Left ventricle myocardium inferior (tissue), 1 donor: ENCODE results near the gene ADAM19. TPM values are rescaled to one million over a fixed set of nuclear protein-coding genes. Genes with fewer than 3 reads are reported as not detected.

Experiments
- DNase-seq: peaks from one replicate; pipeline ENCODE4 v3.0.0-alpha.2; 2020
- H3K27ac ChIP-seq: fragments of 200-600 bp; replicated peaks from 2 replicates; pipeline ENCODE4 v1.8.0; 2021
- H3K27me3 ChIP-seq: fragments of 200-600 bp; 2 replicates; pipeline ENCODE4 v1.8.0; 2021; ENCODE audit warnings: low read depth
- H3K36me3 ChIP-seq: fragments of 200-600 bp; 2 replicates; pipeline ENCODE4 v1.8.0; 2021
- H3K4me1 ChIP-seq: fragments of 200-600 bp; 2 replicates; pipeline ENCODE4 v1.8.0; 2021
- H3K4me3 ChIP-seq: fragments of 200-600 bp; 2 replicates; pipeline ENCODE4 v1.8.0; 2021; ENCODE audit warnings: mild to moderate bottlenecking, moderate library complexity
- H3K9me3 ChIP-seq: fragments of 200-600 bp; replicated peaks from 2 replicates; pipeline ENCODE4 v1.8.0; 2021
- intact Hi-C: fragments of 100-400 bp; cut with micrococcal nuclease; formaldehyde crosslinking; loops from one replicate; pipeline ENCODE4 v1.11.0; 2022
- total RNA-seq: library from RNA; stranded (reverse); fragmentation: NEBNext Ultra II Directional; extraction: Animal tissue kit (Norgen Biotek cat#: 25700); gene quantifications from one replicate; pipeline ENCODE4 v1.2.1, GENCODE V29; 2021
- TF ChIP-seq, protein P1 (sequence below): fragments of 200-600 bp; IDR thresholded peaks from 2 replicates; pipeline ENCODE4 v1.8.0; 2021; ENCODE audit warnings: antibody characterized with exemption, mild to moderate bottlenecking, borderline replicate concordance
- donor health status: DM: no; HTN: yes; CAD: no; lungs with severe emphysema.

Gene ADAM19
- total RNA-seq, 1 donor from 2014 or later: 17.7 TPM

DNA sequence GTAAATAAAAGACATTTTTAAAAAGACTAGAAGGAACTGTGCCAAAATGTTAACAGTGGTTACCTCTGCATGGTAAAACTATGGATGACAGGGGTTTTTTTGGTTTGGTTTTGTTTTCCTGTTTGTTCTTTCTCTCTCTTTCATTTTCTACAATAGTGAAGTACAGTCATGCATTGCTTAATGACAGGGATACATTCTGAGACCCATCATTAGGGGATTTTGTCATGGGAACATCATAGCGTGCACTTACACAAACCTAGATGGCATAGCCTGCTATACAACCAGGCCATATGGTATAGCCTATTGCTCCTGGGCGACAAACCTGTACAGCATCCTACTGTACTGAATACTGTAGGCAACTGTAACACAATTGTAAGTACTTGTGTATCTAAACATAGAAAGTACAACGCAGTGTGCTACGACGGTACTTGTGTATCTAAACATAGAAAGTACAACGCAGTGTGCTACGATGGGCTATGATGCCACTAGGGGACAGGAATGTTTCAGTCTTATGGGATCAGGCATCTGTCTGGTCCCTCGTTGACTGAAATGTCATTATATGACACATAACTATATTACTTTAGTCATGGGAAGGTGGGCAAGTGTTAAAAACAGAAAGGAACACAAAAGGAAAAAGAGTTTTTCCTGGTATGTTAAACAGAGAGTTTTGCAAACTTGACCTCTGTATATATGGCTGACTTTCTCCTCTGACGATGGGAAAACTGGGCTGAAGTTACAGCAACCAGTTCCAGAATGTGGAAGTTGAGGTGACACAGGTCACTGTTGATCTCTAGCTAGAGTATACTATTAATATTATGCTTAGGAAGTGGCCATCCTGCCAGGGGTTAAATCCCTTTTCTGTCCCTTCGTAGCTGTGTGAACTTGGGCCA lies 7.4 kb upstream of the ADAM19 start:
- peaks cover 4% of the 10 kb centered on the region for H3K9me3 ChIP-seq
- no peaks in the 10 kb centered on the region for H3K27me3 ChIP-seq
- peak overlapping the region; percentile 27 for H3K27ac ChIP-seq
- H3K36me3 ChIP-seq: no peaks in the 10 kb centered on the region
- intact Hi-C loops: no loop called here
- H3K4me3 ChIP-seq: no peak overlapping the region
- TF ChIP-seq, protein P1, sequence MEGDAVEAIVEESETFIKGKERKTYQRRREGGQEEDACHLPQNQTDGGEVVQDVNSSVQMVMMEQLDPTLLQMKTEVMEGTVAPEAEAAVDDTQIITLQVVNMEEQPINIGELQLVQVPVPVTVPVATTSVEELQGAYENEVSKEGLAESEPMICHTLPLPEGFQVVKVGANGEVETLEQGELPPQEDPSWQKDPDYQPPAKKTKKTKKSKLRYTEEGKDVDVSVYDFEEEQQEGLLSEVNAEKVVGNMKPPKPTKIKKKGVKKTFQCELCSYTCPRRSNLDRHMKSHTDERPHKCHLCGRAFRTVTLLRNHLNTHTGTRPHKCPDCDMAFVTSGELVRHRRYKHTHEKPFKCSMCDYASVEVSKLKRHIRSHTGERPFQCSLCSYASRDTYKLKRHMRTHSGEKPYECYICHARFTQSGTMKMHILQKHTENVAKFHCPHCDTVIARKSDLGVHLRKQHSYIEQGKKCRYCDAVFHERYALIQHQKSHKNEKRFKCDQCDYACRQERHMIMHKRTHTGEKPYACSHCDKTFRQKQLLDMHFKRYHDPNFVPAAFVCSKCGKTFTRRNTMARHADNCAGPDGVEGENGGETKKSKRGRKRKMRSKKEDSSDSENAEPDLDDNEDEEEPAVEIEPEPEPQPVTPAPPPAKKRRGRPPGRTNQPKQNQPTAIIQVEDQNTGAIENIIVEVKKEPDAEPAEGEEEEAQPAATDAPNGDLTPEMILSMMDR: peak; percentile 28
- DNase-seq: no peak
- H3K4me1 ChIP-seq: peaks cover 13% of the 10 kb centered on the region

DNA sequence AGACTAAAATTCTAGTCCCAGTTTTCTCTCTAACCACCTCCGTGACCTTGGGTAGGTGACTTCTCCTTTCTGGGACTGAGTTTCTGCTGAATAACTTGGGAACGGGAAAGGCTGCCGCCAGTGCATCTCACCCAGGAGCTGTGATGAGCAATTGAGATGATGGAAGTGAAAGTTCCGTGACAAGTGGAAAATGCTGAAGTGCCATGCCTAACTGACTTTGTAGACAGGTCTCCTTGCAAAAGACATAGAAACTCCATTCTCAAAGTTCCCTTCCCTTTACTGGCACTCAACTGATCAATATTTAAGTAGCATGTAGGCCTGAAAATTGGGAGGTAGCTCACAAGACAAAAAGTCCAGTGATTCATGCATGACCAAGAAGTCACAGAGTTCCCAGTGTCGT lies 6.3 kb upstream of the ADAM19 start:
- TF ChIP-seq, protein P1: no peak
- Histone ChIP-seq H3K4me1 (peaks cover 13% of the 10 kb centered on the region), H3K36me3 (no peaks in the 10 kb centered on the region), H3K9me3 (peaks cover 4% of the 10 kb centered on the region), H3K4me3 (no peak overlapping the region), H3K27me3 (no peaks in the 10 kb centered on the region), H3K27ac (no peak overlapping the region)
- DNase-seq: no peak
- intact Hi-C loops: no loop called here

DNA sequence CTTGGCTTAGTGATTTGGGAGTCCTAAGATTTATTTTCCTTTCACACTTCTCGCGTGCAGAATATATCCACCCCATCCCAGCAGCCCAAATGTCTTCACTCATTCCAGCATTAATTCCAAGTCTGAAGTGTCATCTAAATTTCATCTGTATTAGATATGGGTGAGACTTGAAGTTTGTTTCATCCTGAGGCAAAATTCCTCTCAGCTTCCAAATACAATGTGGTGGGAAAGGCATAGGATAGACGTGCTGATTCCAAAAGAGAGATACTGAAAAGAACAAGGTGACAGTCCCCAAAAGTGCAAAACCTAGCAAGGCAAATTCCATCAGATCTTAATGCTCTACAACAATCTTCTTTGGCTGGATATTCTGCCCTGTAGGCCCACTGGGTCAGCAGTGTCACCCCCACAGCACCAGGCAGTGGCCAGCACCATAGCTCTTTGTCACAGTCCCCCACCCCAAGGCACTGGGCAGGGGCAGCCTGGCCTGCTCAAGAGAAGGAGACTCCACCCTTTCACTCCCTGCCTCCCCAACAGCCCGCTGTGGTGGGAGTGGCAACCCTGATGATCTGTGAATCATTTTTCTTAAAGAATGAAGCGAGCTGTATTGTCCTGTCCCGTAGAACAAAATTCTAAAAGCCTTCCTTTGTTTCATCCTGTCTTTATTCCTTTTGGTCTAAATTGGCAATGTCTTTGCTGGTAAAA lies 2.7 kb upstream of the ADAM19 start:
- H3K4me1 ChIP-seq: peaks cover 43% of the 10 kb centered on the region
- no peaks in the 10 kb centered on the region for H3K9me3 ChIP-seq
- H3K36me3 ChIP-seq: no peaks in the 10 kb centered on the region
- H3K4me3 ChIP-seq: no peak overlapping the region
- H3K27me3 ChIP-seq: no peaks in the 10 kb centered on the region
- H3K27ac ChIP-seq: no peak overlapping the region
- TF ChIP-seq, protein P1: no peak
- intact Hi-C loops: no loop called here
- DNase-seq: no peak

DNA sequence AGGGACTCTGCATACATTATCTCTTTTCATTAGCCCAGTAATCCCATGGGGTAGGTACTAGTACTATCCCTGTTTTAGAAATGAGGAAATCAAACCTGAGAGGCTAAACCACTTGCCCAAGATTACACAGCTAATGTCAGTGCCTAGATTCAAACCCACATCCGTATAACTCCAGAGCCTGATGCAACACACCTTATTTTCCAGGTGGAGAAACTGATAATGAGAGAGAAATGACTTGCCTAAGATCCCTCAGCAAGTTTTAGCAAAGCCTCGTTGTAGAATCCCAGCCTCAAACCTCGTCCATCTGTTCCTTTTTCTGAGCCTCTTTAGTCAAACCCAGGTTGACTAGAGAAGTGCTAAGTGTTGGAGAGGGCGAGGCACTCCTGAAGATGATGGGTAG lies 1.1 kb upstream of the ADAM19 start:
- H3K27me3 ChIP-seq: no peaks in the 10 kb centered on the region
- intact Hi-C loops: no loop called here
- no peaks in the 10 kb centered on the region for H3K9me3 ChIP-seq
- peaks cover 47% of the 10 kb centered on the region for H3K4me1 ChIP-seq
- no peaks in the 10 kb centered on the region for H3K36me3 ChIP-seq
- TF ChIP-seq, protein P1: no peak
- no peak for DNase-seq
- H3K4me3 ChIP-seq: no peak overlapping the region
- peak overlapping the region; percentile 86 for H3K27ac ChIP-seq

DNA sequence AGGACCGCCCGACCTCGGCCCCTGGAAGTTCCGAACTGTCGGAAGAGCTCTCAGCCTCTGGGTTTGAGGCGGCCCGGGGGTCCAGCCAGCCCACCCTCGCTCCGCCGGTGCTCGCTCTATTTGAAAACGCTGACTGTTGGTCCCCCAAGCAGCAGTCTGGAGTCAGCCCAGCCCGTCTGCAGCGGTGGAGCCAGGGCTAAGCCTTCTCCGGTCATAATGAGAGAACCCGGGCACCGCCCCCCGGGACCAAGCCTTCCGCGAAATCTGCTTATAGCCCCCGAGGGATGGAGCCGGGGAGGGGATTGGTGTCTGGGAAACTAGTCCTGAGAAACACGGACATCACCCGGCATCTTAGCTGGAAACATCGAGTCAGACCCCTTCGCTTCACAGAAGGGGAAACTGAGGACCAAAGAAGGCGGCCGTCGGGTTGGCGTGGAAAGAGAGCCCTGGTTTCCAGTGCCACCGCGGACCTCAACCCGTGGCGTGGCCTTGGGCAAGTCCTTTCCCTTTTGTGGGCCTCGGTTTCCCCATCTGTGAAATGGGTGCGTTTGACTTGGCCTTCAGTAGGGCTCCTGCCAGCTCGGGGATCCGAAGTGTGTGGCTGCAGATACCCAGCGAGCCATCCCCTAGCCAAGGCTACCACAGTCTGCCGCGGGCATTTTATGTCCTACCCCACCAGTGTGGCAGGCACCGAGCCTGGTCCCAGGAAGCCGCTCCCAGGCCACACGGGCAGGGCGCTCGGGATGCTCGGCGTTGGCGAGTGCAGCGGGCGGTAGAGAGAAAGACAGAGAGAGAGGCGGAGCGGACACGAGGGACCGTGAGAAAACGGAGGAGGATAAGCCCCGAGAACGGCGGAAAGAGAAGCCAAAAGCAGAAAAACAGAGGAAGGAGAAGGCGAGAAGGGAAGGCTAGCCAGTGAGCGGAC lies 857 bp downstream of the ADAM19 start:
- no peaks in the 10 kb centered on the region for H3K36me3 ChIP-seq
- intact Hi-C loops: no loop called here
- peak overlapping the region; percentile 86 for H3K27ac ChIP-seq
- H3K27me3 ChIP-seq: no peaks in the 10 kb centered on the region
- H3K4me1 ChIP-seq: peaks cover 63% of the 10 kb centered on the region
- peak overlapping the region; percentile 87 for H3K4me3 ChIP-seq
- TF ChIP-seq, protein P1: no peak
- peak; percentile 51 for DNase-seq
- no peaks in the 10 kb centered on the region for H3K9me3 ChIP-seq
